ENCODE data around the gene LNPEP. TPM values are rescaled to one million over a fixed set of nuclear protein-coding genes. Genes with fewer than 3 reads are reported as not detected.

Gene LNPEP
- total and polyA plus RNA-seq, 2 of the 4 experiments (the other 2 are of a cell fraction) = 3.6 to 27.4 TPM

- TF ChIP-seq RFX5 (IDR thresholded peaks at IDR 0.05; ENCODE audit: low read depth, low read length) = no peak
- TF ChIP-seq CTCF (conservative IDR thresholded peaks at IDR 0.05; ENCODE audit: low read depth, low read length) = no peak
- TF ChIP-seq SMC3 (IDR thresholded peaks at IDR 0.05; ENCODE audit: low read depth, low read length) = no peak
- TF ChIP-seq NFE2L2 (IDR thresholded peaks at IDR 0.05; ENCODE audit: low read depth, low read length) = no peak
- TF ChIP-seq RCOR1 (IDR thresholded peaks at IDR 0.05; ENCODE audit: insufficient replicate concordance, low read length) = no peak
- no peak for TF ChIP-seq RAD21 (IDR thresholded peaks at IDR 0.05; ENCODE audit: low read length)
- TF ChIP-seq CHD1 (IDR thresholded peaks at IDR 0.05; ENCODE audit: low read depth, low read length) = no peak
- no peak for TF ChIP-seq MXI1 (IDR thresholded peaks at IDR 0.05; ENCODE audit: borderline replicate concordance, low read depth, low read length)
- no peak for TF ChIP-seq USF2 (IDR thresholded peaks at IDR 0.05; ENCODE audit: low read depth, low read length)
- TF ChIP-seq ELK1 (IDR thresholded peaks at IDR 0.05; ENCODE audit: borderline replicate concordance, low read depth, low read length) = no peak
- CTCF ChIA-PET = interaction anchor here (0.6 to 0.7 kb wide), 2 partner anchors 64 to 73 kb away, joined by 3 read pairs; no protein-coding TSS in a partner anchor
- no peak overlapping the region for H3K56ac ChIP-seq (ENCODE audit: extremely low read depth, insufficient read depth, low read length)
- H3K4me2 ChIP-seq (ENCODE audit: low read depth, low read length) = no peak overlapping the region
- no TSS peak for BruUV-seq (replicated peaks)
- 95% methylated on average over 4 of the region's 9 CpGs; no CpG with 5 or more reads in 1 of the 2 experiments for WGBS, 2 experiments (ENCODE audit: extremely low coverage in 2 of 2, insufficient read length in 1 of 2)
- H2AFZ ChIP-seq (replicated peaks; ENCODE audit: low read length, poor library complexity) = no peak overlapping the region
- H3K4ac ChIP-seq (ENCODE audit: low read depth, low read length) = no peak overlapping the region
- H3K14ac ChIP-seq (replicated peaks; ENCODE audit: low read depth, low read length) = no peak overlapping the region
- no peak overlapping the region for H4K8ac ChIP-seq (ENCODE audit: low read depth in 2 of 2, low read length in 2 of 2)
- no peak overlapping the region for H2AK9ac ChIP-seq (replicated peaks; ENCODE audit: low read depth, low read length, poor library complexity)
- H3K9me1 ChIP-seq (ENCODE audit: insufficient read depth, low read length) = peaks cover 2% of the 10 kb centered on the region; the same call in 1 of the 2 replicates
- H3K4me3 ChIP-seq (ENCODE audit: insufficient read depth, low read depth, low read length) = no peak overlapping the region
- in situ Hi-C loops (cut with MboI; ENCODE audit: low sequenced_read_pairs) = no loop called here
- no peak overlapping the region for H2BK20ac ChIP-seq (ENCODE audit: low read depth, low read length)
- H2BK5ac ChIP-seq (ENCODE audit: low read depth, low read length, poor library complexity, severe bottlenecking) = no peak overlapping the region
- no peak overlapping the region for H2BK120ac ChIP-seq (ENCODE audit: low read depth, low read length)
- no peak overlapping the region for H4K91ac ChIP-seq (ENCODE audit: insufficient read depth, low read depth, low read length)
- dilution Hi-C loops (cut with HindIII; ENCODE audit: low sequenced_read_pairs, unreplicated experiment) = no loop called here
- no peak for DNase-seq
- H3K23ac ChIP-seq (ENCODE audit: low read depth, low read length) = no peak overlapping the region
- ATAC-seq (ENCODE audit: low read depth) = no peak
- intact Hi-C loops (cut with micrococcal nuclease) = no loop called here
- H4K20me1 ChIP-seq (ENCODE audit: insufficient read depth, low read length) = peaks cover 10% of the 10 kb centered on the region; the same call in 1 of the 2 replicates
- H3K18ac ChIP-seq (ENCODE audit: low read depth, low read length) = no peak overlapping the region
- no peaks in the 10 kb centered on the region for H3K27me3 ChIP-seq (ENCODE audit: control insufficient read depth, insufficient read depth, low read length)
- POLR2A ChIA-PET (ENCODE audit: unreplicated experiment) = no interaction called here
- H3K9ac ChIP-seq (ENCODE audit: low read depth, low read length) = no peak overlapping the region
- peaks cover 15 to 46% of the 10 kb centered on the region in 2 experiments for H3K79me1 ChIP-seq (ENCODE audit: low read depth in 1 of 2, low read length in 2 of 2)
- H2AK5ac ChIP-seq (ENCODE audit: low read depth, low read length) = peak overlapping the region; percentile 6; the same call in 1 of the 2 replicates
- H3K9me3 ChIP-seq (ENCODE audit: control insufficient read depth, insufficient read depth, low read length) = no peaks in the 10 kb centered on the region
- H4K5ac ChIP-seq (ENCODE audit: low read depth, low read length) = no peak overlapping the region
- no peak overlapping the region for H3K27ac ChIP-seq (ENCODE audit: insufficient read depth, low read length)
- no peak overlapping the region for H2BK15ac ChIP-seq (ENCODE audit: low read depth, low read length)
- no peaks in the 10 kb centered on the region for H3K36me3 ChIP-seq (ENCODE audit: control insufficient read depth, insufficient read depth, low read length)
- H3K4me1 ChIP-seq (ENCODE audit: control insufficient read depth, insufficient read depth, low read length) = peaks cover 2% of the 10 kb centered on the region; the same call in 1 of the 2 replicates
Observed at GRCh38 chr5:96942078-96942477, 6.2 kb downstream of the LNPEP start.
